Panc1 (cell line): ENCODE measurements around the gene PCCA.

Experiments used
- POLR2AphosphoS5 ChIP-seq: IDR thresholded peaks from 2 replicates; pipeline ENCODE4 v1.6.1; 2012; ENCODE audit warnings: mild to moderate bottlenecking, low read depth, low read length, moderate library complexity
- TF ChIP-seq, protein P1 (sequence below): fragments of 450-650 bp; IDR thresholded peaks from 2 replicates; pipeline ENCODE4 v1.5.1; 2017; ENCODE audit warnings: mild to moderate bottlenecking
- TF ChIP-seq, protein P2 (sequence below), 2 experiments: IDR thresholded peaks; 2 replicates each; pipeline ENCODE4 v1.6.1; 2011 to 2012; ENCODE audit warnings: low read depth in 2 of 2, control low read depth in 1 of 2, low read length in 1 of 2, mild to moderate bottlenecking in 1 of 2, moderate library complexity in 1 of 2; ENCODE audit not compliant: insufficient read depth in 1 of 2

DNA sequence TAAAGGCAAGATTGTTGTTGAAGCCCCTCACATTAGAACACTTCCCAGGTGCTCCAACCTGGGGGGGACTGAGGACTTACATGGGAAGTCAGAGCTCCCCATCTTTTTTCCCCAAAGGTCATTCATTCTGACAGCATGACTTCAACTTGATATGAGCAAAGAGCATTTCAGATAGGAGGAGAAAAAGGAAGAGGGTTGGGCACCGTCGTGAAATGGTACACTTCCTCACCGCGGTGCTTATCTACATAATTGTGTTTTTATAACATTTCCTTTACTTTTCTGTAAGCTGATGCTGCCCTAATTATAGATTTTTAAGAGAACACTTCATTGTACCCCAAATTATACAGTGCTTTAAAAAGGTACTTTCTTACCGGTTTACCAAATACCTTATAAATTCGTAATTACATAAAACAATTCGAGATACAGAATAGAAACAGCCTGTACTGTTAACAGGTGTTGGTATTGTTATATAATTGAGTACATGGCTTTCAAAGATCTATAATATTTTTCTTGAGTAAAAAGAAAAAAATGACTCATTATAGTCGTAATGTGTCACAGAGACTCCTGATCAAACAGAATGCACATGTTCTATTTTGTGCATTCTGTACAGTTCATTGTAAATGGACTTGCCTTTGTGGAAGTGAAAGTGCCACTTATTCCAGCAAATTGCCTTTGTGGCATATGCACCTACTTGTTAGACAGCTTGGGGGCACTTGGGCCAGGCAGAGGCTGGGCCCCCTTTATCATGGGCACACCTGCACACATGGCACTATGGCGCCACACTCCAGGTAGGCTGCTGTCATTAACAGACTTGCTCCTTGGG is 417.9 kb downstream of the PCCA start:
- TF ChIP-seq, protein P1, sequence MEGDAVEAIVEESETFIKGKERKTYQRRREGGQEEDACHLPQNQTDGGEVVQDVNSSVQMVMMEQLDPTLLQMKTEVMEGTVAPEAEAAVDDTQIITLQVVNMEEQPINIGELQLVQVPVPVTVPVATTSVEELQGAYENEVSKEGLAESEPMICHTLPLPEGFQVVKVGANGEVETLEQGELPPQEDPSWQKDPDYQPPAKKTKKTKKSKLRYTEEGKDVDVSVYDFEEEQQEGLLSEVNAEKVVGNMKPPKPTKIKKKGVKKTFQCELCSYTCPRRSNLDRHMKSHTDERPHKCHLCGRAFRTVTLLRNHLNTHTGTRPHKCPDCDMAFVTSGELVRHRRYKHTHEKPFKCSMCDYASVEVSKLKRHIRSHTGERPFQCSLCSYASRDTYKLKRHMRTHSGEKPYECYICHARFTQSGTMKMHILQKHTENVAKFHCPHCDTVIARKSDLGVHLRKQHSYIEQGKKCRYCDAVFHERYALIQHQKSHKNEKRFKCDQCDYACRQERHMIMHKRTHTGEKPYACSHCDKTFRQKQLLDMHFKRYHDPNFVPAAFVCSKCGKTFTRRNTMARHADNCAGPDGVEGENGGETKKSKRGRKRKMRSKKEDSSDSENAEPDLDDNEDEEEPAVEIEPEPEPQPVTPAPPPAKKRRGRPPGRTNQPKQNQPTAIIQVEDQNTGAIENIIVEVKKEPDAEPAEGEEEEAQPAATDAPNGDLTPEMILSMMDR = no peak
- TF ChIP-seq, protein P2, sequence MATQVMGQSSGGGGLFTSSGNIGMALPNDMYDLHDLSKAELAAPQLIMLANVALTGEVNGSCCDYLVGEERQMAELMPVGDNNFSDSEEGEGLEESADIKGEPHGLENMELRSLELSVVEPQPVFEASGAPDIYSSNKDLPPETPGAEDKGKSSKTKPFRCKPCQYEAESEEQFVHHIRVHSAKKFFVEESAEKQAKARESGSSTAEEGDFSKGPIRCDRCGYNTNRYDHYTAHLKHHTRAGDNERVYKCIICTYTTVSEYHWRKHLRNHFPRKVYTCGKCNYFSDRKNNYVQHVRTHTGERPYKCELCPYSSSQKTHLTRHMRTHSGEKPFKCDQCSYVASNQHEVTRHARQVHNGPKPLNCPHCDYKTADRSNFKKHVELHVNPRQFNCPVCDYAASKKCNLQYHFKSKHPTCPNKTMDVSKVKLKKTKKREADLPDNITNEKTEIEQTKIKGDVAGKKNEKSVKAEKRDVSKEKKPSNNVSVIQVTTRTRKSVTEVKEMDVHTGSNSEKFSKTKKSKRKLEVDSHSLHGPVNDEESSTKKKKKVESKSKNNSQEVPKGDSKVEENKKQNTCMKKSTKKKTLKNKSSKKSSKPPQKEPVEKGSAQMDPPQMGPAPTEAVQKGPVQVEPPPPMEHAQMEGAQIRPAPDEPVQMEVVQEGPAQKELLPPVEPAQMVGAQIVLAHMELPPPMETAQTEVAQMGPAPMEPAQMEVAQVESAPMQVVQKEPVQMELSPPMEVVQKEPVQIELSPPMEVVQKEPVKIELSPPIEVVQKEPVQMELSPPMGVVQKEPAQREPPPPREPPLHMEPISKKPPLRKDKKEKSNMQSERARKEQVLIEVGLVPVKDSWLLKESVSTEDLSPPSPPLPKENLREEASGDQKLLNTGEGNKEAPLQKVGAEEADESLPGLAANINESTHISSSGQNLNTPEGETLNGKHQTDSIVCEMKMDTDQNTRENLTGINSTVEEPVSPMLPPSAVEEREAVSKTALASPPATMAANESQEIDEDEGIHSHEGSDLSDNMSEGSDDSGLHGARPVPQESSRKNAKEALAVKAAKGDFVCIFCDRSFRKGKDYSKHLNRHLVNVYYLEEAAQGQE (IDR thresholded peaks at IDR 0.05; ENCODE audit: insufficient read depth in 1 of 2, low read depth in 2 of 2, low read length in 1 of 2) = no peak
- TF ChIP-seq POLR2AphosphoS5 = no peak
